Measurements from ENCODE around the gene SGK1. TPM values are rescaled to one million over a fixed set of nuclear protein-coding genes. Genes with fewer than 3 reads are reported as not detected.

Gene SGK1
- total and polyA plus RNA-seq, 8 donors = 26.6 to 236 (median 82.1) TPM

- Histone ChIP-seq H3K9me3 (no peaks in the 10 kb centered on the region), H3K27ac (no peak overlapping the region), H3K36me3 (no peaks in the 10 kb centered on the region), H3K27me3 (no peaks in the 10 kb centered on the region), H3K4me3 (no peak overlapping the region), H3K4me1 (peaks cover 0 to 45% of the 10 kb centered on the region in 2 donors)
- DNase-seq = no peak
- no peak for ATAC-seq
- intact Hi-C loops (cut with DNase I) = no loop called here
- TF ChIP-seq, protein P1, sequence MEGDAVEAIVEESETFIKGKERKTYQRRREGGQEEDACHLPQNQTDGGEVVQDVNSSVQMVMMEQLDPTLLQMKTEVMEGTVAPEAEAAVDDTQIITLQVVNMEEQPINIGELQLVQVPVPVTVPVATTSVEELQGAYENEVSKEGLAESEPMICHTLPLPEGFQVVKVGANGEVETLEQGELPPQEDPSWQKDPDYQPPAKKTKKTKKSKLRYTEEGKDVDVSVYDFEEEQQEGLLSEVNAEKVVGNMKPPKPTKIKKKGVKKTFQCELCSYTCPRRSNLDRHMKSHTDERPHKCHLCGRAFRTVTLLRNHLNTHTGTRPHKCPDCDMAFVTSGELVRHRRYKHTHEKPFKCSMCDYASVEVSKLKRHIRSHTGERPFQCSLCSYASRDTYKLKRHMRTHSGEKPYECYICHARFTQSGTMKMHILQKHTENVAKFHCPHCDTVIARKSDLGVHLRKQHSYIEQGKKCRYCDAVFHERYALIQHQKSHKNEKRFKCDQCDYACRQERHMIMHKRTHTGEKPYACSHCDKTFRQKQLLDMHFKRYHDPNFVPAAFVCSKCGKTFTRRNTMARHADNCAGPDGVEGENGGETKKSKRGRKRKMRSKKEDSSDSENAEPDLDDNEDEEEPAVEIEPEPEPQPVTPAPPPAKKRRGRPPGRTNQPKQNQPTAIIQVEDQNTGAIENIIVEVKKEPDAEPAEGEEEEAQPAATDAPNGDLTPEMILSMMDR (IDR thresholded peaks at IDR 0.05) = no peak
These were observed 68.6 kb downstream of the SGK1 start for GRCh38 chr6:134249239-134249758.

- intact Hi-C loops (cut with DNase I) = no loop called here
- H3K27ac ChIP-seq = no peak overlapping the region
- no peaks in the 10 kb centered on the region for H3K9me3 ChIP-seq
- TF ChIP-seq, protein P1 (IDR thresholded peaks at IDR 0.05) = no peak
- ATAC-seq = no peak
- no peak overlapping the region for H3K4me3 ChIP-seq
- H3K27me3 ChIP-seq = no peaks in the 10 kb centered on the region
- DNase-seq = no peak
- no peaks in the 10 kb centered on the region for H3K36me3 ChIP-seq
- H3K4me1 ChIP-seq = peaks cover 0 to 45% of the 10 kb centered on the region in 2 donors
These were observed 69.9 kb downstream of the SGK1 start for GRCh38 chr6:134247844-134248580.

DNA sequence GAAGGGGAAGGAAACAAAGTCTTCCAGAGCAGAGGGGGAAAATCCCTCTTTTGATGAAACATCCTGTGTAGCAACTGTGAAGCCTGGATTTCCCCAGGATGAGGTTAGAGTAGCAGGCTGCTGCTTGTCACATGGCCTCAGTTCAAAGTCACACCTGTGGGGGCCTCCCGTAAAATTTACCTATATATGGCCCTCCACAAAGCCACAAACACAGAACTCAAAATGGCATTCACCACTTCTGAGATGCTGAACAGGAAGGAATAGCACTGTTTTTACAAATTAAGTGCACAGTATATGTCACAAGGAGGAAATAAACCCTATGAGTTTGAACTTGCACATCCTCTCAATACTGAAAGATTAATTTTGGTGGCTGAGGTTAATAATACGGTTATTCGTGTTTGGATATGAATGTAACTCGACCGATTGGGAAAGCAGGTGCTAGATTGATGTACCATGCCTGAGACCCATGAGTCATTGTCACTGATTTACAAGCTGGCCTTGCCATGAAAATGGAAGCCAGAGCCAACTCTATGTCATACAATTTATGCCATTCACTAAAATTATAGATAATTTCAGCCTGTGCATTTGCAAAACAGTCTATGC is 70.6 kb downstream of the SGK1 start:
- DNase-seq = no peak
- H3K4me3 ChIP-seq = no peak overlapping the region
- no peaks in the 10 kb centered on the region for H3K9me3 ChIP-seq
- TF ChIP-seq, protein P1 (IDR thresholded peaks at IDR 0.05) = no peak
- H3K27ac ChIP-seq = no peak overlapping the region
- intact Hi-C loops (cut with DNase I) = no loop called here
- peak; percentile 34 for ATAC-seq
- H3K36me3 ChIP-seq = no peaks in the 10 kb centered on the region
- no peaks in the 10 kb centered on the region for H3K27me3 ChIP-seq
- peaks cover 0 to 45% of the 10 kb centered on the region in 2 donors for H3K4me1 ChIP-seq

DNA sequence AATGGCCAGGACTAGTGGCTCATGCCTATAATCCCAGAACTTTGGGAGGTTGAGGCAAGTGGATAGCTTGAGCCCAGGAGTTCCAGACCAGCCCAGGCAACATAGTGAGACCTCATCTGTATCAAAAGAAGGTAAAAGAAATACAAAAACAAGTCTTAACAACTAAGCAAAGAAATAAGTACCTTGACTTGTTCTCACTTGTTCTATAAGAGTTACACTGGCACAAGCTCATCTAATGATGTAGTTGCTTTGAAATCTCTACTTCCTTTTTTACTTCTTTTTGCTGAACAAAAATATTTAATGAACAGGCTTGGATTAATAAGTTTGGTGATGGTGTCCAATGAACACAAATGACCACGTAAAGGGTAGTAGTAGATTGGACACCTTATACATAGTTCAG is 72.2 kb downstream of the SGK1 start:
- Histone ChIP-seq H3K4me3 (no peak overlapping the region), H3K36me3 (no peaks in the 10 kb centered on the region), H3K9me3 (no peaks in the 10 kb centered on the region), H3K4me1 (peaks cover 0 to 60% of the 10 kb centered on the region in 2 donors), H3K27ac (no peak overlapping the region), H3K27me3 (no peaks in the 10 kb centered on the region)
- ATAC-seq = no peak
- TF ChIP-seq, protein P1 (IDR thresholded peaks at IDR 0.05) = no peak
- intact Hi-C loops (cut with DNase I) = no loop called here
- no peak for DNase-seq

DNA sequence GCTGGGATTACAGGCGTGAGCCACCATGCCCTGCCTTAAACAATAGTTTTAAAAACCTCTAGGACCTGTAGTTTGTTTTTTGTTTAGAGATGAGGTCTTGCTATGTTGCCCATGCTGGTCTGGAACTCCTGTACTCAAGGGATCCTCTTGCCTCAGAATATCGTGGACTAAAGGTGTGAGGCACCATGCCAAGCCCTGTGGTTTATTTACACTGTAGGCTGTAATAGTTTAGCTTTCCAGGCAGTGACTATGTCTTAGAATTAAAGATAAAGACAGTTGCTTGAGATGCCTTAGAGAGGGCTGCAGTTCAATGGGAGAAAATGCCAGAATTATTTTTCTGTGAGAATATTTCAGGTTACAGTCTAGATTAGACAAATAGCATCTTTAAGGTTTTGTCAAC is 72.9 kb downstream of the SGK1 start:
- DNase-seq (no peak), ATAC-seq (no peak)
- TF ChIP-seq, protein P1 (IDR thresholded peaks at IDR 0.05) = no peak
- no peaks in the 10 kb centered on the region for H3K27me3 ChIP-seq
- H3K27ac ChIP-seq = no peak overlapping the region
- peaks cover 0 to 60% of the 10 kb centered on the region in 2 donors for H3K4me1 ChIP-seq
- no peaks in the 10 kb centered on the region for H3K9me3 ChIP-seq
- intact Hi-C loops (cut with DNase I) = no loop called here
- H3K36me3 ChIP-seq = no peaks in the 10 kb centered on the region
- no peak overlapping the region for H3K4me3 ChIP-seq

Data from left lung (tissue), 10 donors.